ENCODE results near the gene CCDC107. TPM values are rescaled to one million over a fixed set of nuclear protein-coding genes. Genes with fewer than 3 reads are reported as not detected.
"Not testable (repeated sequence)": the region's sequence is repeated elsewhere in the genome, so short reads cannot be mapped to it uniquely, and the experiment has no call there.

CCDC107 gene
- polyA plus RNA-seq, 4 donors = 13.9 to 21.9 (median 17.4) TPM

DNA sequence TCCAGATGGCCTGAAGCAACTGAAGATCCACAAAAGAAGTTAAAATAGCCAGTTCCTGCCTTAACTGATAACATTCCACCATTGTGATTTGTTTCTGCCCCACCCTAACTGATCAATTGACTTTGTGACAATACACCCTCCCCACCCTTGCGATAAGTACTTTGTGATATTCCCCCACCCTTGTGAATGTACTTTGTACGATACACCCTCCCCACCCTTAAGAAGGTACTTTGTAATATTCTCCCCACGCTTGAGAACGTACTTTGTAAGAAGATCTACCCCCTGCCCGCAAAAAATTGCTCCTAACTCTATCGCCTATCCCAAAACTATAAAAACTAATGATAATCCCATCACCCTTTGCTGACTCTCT, 21.2 kb upstream of the CCDC107 start:
- DNase-seq (ENCODE audit: low read depth in 4 of 4, low spot score in 3 of 4) = not testable (repeated sequence)

DNA sequence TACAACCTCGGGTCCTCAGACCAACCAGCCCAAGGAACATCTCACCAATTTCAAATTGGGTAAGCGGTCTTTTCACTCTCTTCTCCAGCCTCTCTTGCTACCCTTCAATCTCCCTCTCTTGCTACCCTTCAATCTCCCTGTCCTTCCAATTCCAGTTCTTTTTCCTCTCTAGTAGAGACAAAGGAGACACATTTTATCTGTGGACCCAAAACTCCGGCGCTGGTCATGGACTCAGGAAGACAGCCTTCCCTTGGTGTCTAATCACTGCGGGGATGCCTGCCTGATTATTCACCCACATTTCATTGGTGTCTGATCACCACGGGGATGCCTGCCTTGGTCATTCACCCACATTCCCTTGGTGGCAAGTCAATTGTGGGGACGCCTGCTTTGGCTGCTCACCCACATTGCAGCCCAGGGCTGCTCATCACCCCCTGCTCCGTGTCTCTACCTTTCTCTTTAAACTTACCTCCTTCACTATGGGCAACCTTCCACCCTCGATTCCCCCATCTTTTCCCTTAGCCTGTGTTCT, 20.6 kb upstream of the CCDC107 start:
- not testable (repeated sequence) for DNase-seq (ENCODE audit: low read depth in 4 of 4, low spot score in 3 of 4)

DNA sequence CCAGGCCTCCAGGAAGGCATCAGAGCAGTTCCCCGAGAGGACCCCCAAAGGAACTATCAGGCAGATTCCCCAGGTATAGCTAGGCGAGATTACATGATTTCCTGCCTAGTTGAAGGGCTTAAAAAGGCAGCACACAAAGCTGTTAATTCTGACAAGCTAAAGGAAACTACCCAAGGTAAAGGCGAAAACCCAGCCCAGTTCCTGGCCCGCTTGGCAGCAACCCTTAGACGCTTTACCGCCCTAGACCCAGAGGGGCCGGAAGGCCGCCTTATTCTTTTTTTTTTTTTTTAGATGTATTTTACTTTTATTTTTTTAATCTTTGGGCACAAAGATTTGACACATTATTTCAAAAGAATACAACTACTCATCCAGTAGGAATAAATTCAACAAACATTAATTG, 19.3 kb upstream of the CCDC107 start:
- not testable (repeated sequence) for DNase-seq (ENCODE audit: low read depth in 4 of 4, low spot score in 3 of 4)

DNA sequence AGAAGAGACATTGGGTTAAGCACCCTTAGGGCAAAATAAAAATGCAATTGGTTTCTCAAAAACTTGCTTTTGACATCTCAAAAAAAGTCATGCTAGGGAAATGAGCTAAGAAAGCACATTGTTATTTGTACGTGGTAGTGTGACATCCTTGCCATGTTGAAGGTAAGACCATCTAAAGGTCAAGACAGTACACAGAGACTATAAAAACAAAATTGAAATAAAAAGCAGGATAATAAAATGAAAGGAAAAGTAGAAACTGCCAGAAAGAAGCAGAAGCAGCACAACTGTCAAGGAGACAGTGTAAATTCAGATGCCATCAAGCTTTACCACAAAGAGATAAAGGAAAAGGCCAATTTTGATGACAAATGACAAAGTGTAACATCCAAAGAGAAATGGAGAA, 18.9 kb upstream of the CCDC107 start:
- not testable (repeated sequence) for DNase-seq (ENCODE audit: low read depth in 4 of 4, low spot score in 3 of 4)

DNA sequence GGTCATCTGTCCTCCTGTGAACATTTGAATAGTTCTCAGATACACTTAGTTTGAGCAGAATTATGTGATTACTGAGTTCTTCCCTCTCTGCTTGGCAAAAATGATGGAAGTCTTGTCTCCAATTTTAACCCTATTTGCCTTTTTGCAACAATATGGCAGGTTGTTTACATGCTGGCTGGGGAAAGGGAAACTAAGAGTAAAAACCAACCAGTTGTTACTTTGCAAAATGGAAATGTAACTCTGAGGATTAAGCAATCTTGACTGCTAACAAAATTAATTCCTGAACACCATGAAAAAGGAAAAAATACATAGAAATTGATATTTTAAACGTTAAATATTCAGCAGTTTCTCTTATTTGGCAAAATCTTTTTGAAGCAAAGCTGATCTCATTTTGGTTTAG, 18.5 kb upstream of the CCDC107 start:
- no peak for DNase-seq (ENCODE audit: low read depth in 4 of 4, low spot score in 3 of 4)

DNA sequence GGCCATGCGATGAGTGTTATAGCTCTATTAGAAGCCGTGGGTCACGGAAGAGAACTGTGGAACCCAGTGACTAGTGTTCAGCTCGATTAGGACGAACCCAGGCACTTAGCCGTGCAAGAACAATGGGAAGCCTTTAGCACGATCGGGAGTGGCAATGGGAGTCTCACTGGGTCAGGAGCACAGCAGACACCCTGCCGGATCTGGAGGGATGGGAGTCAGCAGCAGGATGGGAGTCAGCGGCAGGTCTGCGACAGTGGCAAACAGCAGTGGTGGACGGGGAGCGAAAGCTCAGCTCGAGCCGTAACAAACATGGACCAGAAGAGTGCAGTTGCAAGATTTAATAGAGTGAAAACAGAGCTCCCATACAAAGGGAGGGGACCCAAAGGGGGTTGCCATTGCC, 17.7 kb upstream of the CCDC107 start:
- DNase-seq (ENCODE audit: low read depth in 4 of 4, low spot score in 3 of 4) = not testable (repeated sequence)

DNA sequence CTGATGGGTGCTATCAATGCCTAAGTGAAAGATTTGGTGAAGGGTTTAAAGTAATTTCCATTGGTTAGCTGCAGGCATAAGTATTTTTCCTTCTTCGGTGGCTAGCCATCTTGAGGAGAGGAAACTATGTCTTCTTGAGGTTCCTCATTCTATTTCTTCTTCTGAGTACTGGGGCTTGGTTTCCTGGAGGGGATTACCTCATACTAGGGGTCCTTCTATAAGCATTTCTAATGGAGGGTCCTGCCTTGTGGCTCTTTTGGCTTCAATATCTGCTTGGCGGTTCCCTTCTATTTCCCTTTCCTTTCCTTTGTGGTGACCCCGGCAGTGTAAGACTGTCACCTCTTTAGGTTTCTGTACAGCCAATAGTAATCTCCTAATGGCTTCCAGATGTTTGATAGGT, 16.6 kb upstream of the CCDC107 start:
- DNase-seq (ENCODE audit: low read depth in 4 of 4, low spot score in 3 of 4) = not testable (repeated sequence)

DNA sequence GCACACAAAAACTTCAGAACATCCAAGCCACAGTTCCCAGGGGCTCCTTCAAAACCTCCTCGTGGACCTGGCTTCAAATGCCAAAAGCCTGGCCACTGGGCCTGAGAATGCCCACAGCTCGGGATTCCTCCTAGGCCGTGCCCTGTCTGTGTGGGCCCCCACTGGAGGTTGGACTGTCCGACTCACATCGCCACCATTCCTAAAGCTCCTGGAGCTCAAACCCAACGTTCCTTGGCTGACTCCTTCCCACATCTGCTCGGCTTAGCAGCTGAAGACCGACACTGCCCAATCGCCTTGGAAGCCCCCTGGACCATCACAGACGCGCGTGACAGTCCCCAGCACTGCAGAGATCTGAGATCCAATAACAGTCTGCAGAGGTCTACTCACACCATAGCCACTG, 15.0 kb upstream of the CCDC107 start:
- DNase-seq (ENCODE audit: low read depth in 4 of 4, low spot score in 3 of 4) = no peak

DNA sequence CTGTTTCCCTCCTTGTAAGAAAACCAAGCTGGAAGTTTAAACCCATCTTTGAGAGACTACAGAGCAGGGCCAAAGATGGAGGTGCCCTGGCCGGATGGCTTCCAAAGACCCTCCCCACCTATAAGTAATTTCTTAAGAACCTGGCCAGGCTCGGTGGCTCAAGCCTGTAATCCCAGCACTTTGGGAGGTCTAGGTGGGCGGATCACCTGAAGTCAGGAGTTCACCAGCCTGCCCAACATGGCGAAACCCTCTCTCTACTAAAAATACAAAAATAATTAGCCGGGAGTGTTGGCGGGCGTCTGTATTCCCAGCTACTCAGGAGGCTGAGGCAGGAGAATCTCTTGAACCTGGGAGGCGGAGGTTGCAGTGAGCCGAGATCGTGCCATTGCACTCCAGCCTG, 12.4 kb upstream of the CCDC107 start:
- not testable (repeated sequence) for DNase-seq (ENCODE audit: low read depth in 4 of 4, low spot score in 3 of 4)

DNA sequence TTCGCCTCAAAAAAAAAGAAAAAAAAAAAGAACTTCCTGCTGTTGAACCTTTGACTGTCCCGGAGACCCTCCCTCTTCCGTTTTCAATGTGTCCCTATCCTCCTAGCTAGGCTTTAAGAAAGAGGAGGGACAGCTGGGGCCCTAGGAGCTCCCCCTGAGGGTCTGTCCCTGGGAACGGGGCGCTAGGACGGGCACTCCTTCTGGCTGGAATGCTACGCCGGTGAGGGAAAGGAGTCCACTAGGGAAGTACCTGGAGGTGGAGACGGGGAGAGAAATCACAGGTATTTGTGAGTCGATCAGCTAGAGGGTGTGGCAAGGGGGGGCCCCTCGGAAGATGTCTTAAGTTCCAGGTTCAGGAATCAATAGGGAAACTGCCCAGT, 11.9 kb upstream of the CCDC107 start:
- peak in 1 of 4 donors; percentile 39 for DNase-seq (ENCODE audit: low read depth in 4 of 4, low spot score in 3 of 4)

DNA sequence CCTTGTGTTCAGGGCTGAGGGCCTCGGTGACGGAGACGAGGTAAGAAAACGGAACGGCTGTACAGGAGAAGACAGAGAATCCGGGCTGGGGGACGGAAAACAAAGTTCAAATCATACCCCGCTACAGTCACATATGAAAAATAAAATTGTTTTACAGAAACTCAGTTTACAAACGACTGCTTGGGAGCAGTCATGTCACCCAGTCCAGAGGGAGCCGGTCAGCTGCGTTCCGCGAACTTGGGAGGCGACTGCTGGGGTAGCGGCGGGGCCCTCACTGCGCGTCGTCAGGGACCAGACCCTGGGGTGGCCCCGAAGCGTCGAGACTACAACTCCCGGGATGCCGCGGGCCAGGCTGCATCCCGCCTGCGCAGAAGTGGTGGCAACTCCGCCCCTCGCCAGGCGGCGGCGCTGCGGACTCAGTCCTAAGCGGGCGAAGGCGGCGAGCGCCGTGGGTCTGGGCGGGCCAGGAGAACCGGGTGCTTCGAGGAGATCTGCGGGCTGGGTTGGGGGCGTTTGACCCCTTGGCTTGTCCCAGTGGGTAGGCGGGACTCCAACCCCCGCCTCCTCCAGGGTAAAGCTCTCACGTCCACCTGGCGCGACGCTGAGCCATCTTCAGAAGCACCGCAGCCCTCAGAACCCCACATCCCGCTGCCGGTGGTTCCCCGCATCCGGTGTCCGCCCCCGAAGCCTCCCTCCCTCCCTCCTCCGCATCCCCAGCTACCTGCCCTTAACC, 11.4 kb upstream of the CCDC107 start:
- DNase-seq (ENCODE audit: low read depth in 4 of 4, low spot score in 3 of 4) = peak; percentile 86 to 90 (median 88)

DNA sequence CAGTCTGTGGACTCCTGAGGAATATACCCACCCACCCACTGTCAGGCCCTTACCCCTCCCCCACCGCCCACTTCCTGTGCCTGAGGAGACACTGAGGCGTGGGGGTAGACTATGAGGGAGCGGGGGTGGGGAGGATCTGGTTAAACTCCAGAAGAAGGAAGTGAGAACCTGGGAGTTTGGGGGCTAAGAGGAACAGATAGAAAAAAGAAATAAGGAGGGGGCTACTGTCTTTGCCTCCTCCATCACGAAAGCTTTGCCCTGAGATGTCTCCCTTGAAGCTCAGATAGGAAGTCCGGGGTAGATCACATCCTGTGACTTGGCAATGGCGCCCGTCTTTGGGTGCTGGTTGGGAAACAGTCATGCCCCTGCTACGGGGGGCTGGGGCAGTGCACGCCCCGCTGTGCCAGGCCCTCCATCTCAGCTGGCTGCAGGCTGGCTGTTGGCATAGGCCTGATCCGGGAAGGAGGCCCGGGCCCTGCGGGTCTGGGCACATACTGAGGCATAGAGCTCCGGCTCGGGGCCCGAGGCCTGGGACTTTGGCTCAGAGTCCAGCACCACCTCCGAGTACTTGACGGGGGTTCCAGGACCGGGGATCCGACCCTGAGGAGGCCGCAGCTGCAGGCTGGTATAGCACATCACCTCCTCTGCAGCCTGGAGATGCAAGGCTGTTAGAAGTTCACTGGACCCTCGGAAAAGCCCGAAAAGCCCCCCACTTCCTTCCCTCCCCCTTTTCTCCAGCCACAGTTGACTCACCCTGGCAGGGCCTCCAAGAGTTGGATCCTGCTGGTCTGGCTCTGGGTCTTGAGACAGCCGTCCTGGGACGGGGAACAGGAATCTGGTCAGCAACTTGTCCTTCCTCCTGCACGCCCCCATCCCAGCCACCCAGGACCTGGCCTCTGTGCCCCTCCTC, 8.4 kb upstream of the CCDC107 start:
- no peak for DNase-seq (ENCODE audit: low read depth in 4 of 4, low spot score in 3 of 4)

DNA sequence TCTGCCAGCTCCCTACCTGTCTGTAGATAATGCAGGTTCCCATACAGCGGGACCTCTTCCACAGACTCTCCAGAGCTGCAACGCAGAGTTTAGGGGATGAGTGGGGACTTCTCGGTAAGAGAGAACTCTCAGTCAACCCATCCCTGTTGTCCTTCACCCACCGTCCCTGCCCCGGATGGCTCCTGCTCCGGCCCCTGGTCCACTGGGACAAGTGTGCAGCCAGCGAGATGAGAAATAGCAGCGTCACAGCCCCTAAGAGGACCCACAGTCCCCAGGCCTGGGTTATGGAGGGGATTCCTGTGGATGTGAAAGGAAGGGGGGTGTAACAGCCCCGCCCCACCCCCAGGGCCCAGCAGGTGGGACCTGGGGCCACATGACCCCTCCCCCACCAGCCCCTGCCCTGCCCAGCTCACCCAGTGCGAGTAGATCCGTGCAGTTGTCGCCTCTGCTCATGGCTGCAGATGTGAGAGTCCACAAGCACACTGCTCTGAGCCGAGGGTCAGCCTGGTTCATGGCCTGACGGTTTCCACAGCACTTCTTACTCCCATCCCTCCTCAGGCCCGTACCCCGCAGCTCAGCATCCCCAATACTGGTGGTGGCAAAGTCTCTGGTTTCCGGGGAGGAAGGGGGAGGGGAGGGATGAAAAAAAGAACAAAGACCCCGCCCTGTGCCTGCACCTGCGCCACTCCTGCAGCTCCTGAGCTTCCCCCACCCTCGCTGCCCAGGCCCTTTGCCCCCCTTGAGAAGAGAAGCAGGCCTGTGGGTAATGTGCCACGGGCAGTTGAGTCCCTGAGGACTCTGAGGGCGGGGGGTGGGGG, 7.5 kb upstream of the CCDC107 start, which contains the start of gene SIT1:
Gene SIT1 (minus strand): TSS at position 591 of the 818 bp plus-strand sequence. CDS start 78 bp downstream, at position 513.
- DNase-seq (ENCODE audit: low read depth in 4 of 4, low spot score in 3 of 4) = no peak

DNA sequence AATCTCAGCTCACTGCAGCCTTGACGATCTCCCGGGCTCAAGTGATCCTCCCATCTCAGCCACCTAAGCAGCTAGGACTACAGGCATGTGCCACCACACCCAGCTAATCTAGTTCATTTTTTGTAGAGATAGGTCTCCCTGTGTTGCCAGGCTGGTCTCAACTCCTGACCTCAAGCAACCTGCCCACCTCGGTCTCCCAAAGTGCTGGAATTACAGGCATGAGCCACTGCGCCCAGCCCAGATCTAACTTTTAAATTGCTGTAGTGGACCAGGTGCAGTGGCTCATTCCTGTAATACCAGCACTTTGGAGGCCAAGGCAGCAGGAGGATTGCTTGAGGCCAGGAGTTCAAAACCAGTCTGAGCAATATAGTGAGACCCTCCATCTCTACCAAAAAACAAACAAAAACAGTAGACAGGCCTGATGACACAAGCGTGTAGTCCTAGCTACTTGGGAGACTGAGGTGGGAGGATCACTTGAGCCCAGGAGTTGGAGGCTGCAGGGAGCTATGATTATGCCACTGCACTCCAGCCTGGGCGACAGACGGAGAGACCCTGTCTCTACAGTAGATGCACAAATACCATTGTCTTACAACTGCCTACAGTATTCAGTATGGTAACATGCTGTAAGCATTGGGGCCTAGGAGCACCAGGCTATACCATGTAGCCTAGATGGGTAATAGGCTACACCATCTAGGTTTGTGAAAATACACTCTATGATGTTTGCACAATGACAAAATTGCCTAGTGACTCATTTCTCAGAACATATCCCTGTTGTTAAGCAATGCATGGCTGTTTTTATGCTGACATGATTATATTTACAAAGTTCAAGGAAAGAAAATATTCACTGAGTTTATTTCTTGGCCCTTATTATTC, 5.9 kb upstream of the CCDC107 start:
- DNase-seq (ENCODE audit: low read depth in 4 of 4, low spot score in 3 of 4) = no peak

DNA sequence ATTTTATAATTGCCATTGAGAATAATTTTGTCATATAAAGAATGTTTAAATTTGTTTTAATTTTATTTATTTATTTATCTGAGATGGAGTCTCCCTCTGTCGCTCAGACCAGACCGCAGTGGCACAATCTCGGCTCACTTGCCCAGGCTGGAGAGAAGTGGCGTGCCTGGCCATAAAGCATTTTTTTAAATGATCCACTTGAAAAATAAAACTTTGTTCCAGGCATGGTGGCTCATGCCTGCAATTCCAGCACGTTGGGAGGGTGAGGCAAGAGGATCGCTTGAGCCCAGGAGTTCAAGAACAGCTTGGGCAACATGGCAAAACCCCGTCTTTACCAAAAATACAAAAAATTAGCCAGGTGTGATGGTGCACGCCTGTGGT, 5.3 kb upstream of the CCDC107 start:
- DNase-seq (ENCODE audit: low read depth in 4 of 4, low spot score in 3 of 4) = no peak

DNA sequence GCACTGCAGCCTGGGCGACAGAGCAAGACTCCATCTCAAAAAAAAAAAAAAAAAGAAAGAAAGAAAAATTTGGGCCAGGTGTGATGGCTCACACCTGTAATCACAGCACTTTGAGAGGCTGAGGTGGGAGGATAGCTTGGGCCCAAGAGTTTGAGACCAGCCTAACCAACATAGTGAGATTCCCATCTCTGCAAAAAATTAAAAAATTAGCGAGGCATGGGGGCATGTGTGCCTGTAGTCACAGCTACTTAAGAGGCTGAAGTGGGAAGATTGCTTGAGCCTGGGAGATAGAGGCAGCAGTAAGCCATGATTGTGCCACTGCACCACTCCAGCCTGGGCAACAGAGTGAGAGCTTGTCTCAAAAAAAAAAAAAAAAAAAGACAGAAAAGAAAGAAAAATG, 4.5 kb upstream of the CCDC107 start:
- DNase-seq (ENCODE audit: low read depth in 4 of 4, low spot score in 3 of 4) = no peak

DNA sequence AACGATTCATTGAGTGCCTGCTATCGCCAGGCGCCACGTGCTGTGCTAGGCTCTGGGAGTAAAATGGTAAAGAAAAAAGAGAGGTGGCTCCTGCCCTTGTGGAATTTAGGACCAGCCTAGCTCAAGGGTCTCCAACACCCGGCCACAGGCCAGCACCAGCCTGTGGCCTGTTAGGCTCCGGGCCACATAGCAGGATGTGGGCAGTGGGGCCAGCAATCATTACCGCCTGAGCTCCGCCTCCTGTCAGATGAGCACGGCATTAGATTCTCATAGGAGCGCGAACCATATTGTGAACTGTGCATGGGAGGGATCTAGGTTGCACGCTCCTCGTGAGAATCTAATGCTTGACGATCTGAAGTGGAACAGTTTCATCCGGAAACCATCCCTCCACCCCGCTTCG, 1.7 kb upstream of the CCDC107 start:
- no peak for DNase-seq (ENCODE audit: low read depth in 4 of 4, low spot score in 3 of 4)

DNA sequence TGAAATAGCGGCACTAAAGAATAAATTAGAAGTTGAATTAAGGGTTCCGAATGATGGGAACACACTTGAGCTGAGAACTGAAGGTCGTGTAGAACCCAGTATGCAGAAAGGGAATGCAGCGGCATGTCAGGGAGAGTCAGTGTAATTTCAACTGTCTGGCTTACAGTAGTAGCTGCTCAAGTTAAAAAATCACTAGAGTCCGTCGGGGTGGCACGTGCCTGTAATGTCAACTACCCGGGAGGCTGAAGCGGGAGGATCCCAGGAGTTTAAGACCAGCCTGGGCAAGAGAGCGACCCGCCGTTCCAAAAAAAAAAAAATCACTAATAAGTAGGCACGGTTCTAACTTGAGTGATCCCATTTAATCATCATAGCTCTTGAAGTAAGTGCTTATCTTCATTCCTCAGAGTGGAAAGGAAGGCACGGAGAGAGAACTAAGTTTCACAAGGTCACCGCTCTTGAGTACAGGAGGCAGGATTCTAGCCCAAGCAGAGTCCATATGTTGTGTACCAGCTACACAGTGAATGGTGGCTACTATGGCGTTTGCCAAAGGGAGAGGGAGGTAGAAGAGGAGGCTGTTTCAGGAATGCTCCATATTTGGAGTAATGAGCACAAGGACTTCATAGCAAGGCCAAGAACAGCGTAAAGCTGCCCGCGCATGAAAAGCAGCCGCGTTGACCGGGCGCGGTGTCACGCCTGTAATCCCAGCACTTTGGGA, 1.1 kb upstream of the CCDC107 start:
- DNase-seq (ENCODE audit: low read depth in 4 of 4, low spot score in 3 of 4) = no peak

DNA sequence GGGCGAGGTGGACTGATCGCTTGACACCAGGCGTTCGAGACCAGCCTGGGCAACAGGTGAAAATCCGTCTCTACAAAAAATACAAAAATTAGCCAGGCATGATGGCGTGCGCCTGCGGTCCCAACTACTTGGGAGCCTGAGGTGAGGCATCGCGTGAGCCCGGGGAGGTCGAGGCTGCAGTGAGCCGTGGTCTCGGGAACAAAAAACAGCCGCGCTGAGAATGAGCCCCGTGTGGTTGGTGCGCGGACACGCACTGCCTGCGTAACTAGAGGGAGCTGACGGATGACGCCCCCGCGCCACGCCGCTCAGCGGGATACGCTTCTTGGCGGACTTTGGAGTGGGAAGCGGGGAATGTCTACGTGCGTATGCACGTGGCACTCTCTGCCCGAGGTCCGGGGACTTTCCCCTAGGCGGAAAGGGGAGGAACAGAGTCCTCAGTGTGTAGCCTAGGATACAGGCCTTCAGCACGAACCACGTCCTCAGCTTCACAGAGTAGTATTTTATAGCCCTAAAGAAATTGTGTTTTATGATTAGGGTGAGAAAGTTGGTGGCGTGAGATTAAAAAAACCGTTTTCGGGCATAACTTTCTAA, 451 bp upstream of the CCDC107 start, which contains the start of gene RMRP:
Gene RMRP (minus strand): TSS at position 474 of the 591 bp plus-strand sequence.
- peak; percentile 93 to 97 (median 95) for DNase-seq (ENCODE audit: low read depth in 4 of 4, low spot score in 3 of 4)
